GM12891 (cell line): ENCODE data around the gene CENPN.

Experiments
- DNase-seq: peaks from one replicate; pipeline ENCODE4 v3.0.0; 2011; ENCODE audit warnings: low spot score; ENCODE audit not compliant: insufficient read length
- FAIRE-seq: peaks from 2 replicates; lab custom pipeline; 2011; peaks lifted over from hg19 to GRCh38; lab: Jason Lieb, UNC
- PAX5 ChIP-seq: IDR thresholded peaks from 2 replicates; pipeline ENCODE4 v1.6.1; 2011; ENCODE audit warnings: low read length, moderate library complexity, mild to moderate bottlenecking; ENCODE audit not compliant: insufficient read depth, severe bottlenecking
- POLR2A ChIP-seq: IDR thresholded peaks from 2 replicates; pipeline ENCODE4 v1.6.1; 2011; ENCODE audit warnings: low read depth, low read length, control low read depth
- POLR2AphosphoS5 ChIP-seq: IDR thresholded peaks from 2 replicates; pipeline ENCODE4 v1.6.1; 2011; ENCODE audit warnings: low read depth, low read length, control low read depth
- POU2F2 ChIP-seq: IDR thresholded peaks from 2 replicates; pipeline ENCODE4 v1.6.1; 2011; ENCODE audit warnings: low read depth, mild to moderate bottlenecking, control low read depth, low read length, moderate library complexity
- SPI1 ChIP-seq: IDR thresholded peaks from 2 replicates; pipeline ENCODE4 v1.6.1; 2011; ENCODE audit warnings: low read depth, low read length, control low read depth
- TAF1 ChIP-seq: IDR thresholded peaks from 2 replicates; pipeline ENCODE4 v1.6.1; 2011; ENCODE audit warnings: low read depth, low read length, control low read depth

Gene CENPN

GRCh38 chr16:80974649-80975376 is 32.2 kb upstream of the CENPN start:
- no peak for TF ChIP-seq POU2F2
- no peak for TF ChIP-seq POLR2AphosphoS5
- no peak for TF ChIP-seq PAX5
- TF ChIP-seq SPI1 = no peak
- no peak for TF ChIP-seq TAF1
- no peak for TF ChIP-seq POLR2A
- FAIRE-seq (no peak), DNase-seq (no peak)

GRCh38 chr16:80976946-80977345 is 30.1 kb upstream of the CENPN start:
- DNase-seq (no peak), FAIRE-seq (no peak)
- TF ChIP-seq POLR2AphosphoS5 = no peak
- TF ChIP-seq POLR2A = no peak
- TF ChIP-seq TAF1 = no peak
- no peak for TF ChIP-seq SPI1
- TF ChIP-seq PAX5 = no peak
- no peak for TF ChIP-seq POU2F2

- no peak for DNase-seq
- FAIRE-seq = no peak
- TF ChIP-seq POU2F2 (no peak), POLR2A (no peak), POLR2AphosphoS5 (no peak), SPI1 (no peak), TAF1 (no peak), PAX5 (no peak)
Observed at GRCh38 chr16:80981103-80981502, 25.9 kb upstream of the CENPN start.

GRCh38 chr16:80982646-80983045 is 24.4 kb upstream of the CENPN start:
- DNase-seq (no peak), FAIRE-seq (no peak)
- TF ChIP-seq SPI1 = no peak
- TF ChIP-seq PAX5 = no peak
- TF ChIP-seq POU2F2 = no peak
- no peak for TF ChIP-seq POLR2AphosphoS5
- TF ChIP-seq POLR2A = no peak
- no peak for TF ChIP-seq TAF1

- DNase-seq (no peak), FAIRE-seq (no peak)
- TF ChIP-seq POLR2AphosphoS5 = no peak
- TF ChIP-seq TAF1 = no peak
- TF ChIP-seq PAX5 = no peak
- no peak for TF ChIP-seq SPI1
- no peak for TF ChIP-seq POU2F2
- no peak for TF ChIP-seq POLR2A
Observed at GRCh38 chr16:80984124-80984892, 22.7 kb upstream of the CENPN start.

GRCh38 chr16:80985611-80986010 is 21.4 kb upstream of the CENPN start:
- no peak for TF ChIP-seq POLR2A
- no peak for TF ChIP-seq POLR2AphosphoS5
- no peak for TF ChIP-seq PAX5
- no peak for TF ChIP-seq POU2F2
- TF ChIP-seq TAF1 = no peak
- no peak for TF ChIP-seq SPI1
- FAIRE-seq = no peak

GRCh38 chr16:80986557-80986956 is 20.5 kb upstream of the CENPN start:
- no peak for DNase-seq
- FAIRE-seq = no peak

More at GRCh38 chr16:80985611-80986010, 21.4 kb upstream of the CENPN start:
- no peak for DNase-seq

GRCh38 chr16:80988756-80989155 is 18.3 kb upstream of the CENPN start:
- TF ChIP-seq POU2F2 (no peak), SPI1 (no peak), PAX5 (no peak), POLR2AphosphoS5 (no peak), TAF1 (no peak), POLR2A (no peak)
- FAIRE-seq = no peak
- no peak for DNase-seq

More at GRCh38 chr16:80986557-80986956, 20.5 kb upstream of the CENPN start:
- no peak for TF ChIP-seq TAF1
- TF ChIP-seq PAX5 = no peak
- TF ChIP-seq POLR2AphosphoS5 = no peak

GRCh38 chr16:80989801-80990200 is 17.2 kb upstream of the CENPN start:
- FAIRE-seq (no peak), DNase-seq (no peak)
- TF ChIP-seq TAF1 (no peak), PAX5 (no peak), SPI1 (no peak), POU2F2 (no peak), POLR2AphosphoS5 (no peak), POLR2A (no peak)
